GM21528 (cell line): ENCODE measurements around the gene SORCS1.

Experiments used
- ATAC-seq: cut with Tn5 transposase; IDR thresholded peaks from one replicate; pipeline ENCODE4 v1.9.1; 2021; ENCODE audit warnings: mild to moderate bottlenecking, moderate library complexity; ENCODE audit not compliant: unreplicated experiment, low FRiP score

SORCS1 gene

GRCh38 chr10:106999118-106999707, 165.3 kb downstream of the SORCS1 start:
- ATAC-seq, result no peak

GRCh38 chr10:106997721-106998120, 166.8 kb downstream of the SORCS1 start:
- ATAC-seq, result no peak

GRCh38 chr10:106996510-106996909, 168.0 kb downstream of the SORCS1 start:
- no peak for ATAC-seq

GRCh38 chr10:106992055-106992454, 172.5 kb downstream of the SORCS1 start:
- ATAC-seq, result no peak

GRCh38 chr10:106991091-106991490, 173.4 kb downstream of the SORCS1 start:
- ATAC-seq, result no peak

GRCh38 chr10:106987362-106987761, 177.1 kb downstream of the SORCS1 start:
- ATAC-seq, result no peak

- no peak for ATAC-seq
Measured at GRCh38 chr10:106982268-106982667, 182.2 kb downstream of the SORCS1 start.

GRCh38 chr10:106981452-106982075, 182.9 kb downstream of the SORCS1 start:
- no peak for ATAC-seq

GRCh38 chr10:106980495-106981451, 183.7 kb downstream of the SORCS1 start:
- ATAC-seq, result peak; percentile 90

- ATAC-seq, result no peak
Measured at GRCh38 chr10:106978756-106979155, 185.8 kb downstream of the SORCS1 start.

GRCh38 chr10:106973716-106974115, 190.8 kb downstream of the SORCS1 start:
- no peak for ATAC-seq

- ATAC-seq, result no peak
Measured at GRCh38 chr10:106973288-106973687, 191.2 kb downstream of the SORCS1 start.

- no peak for ATAC-seq
Measured at GRCh38 chr10:106972381-106972780, 192.1 kb downstream of the SORCS1 start.

GRCh38 chr10:106971411-106971831, 193.1 kb downstream of the SORCS1 start:
- ATAC-seq, result no peak

GRCh38 chr10:106967452-106967851, 197.1 kb downstream of the SORCS1 start:
- ATAC-seq, result no peak

- no peak for ATAC-seq
Measured at GRCh38 chr10:106960812-106961211, 203.7 kb downstream of the SORCS1 start.

GRCh38 chr10:106959521-106959920, 205.0 kb downstream of the SORCS1 start:
- no peak for ATAC-seq

GRCh38 chr10:106958589-106959361, 205.7 kb downstream of the SORCS1 start:
- no peak for ATAC-seq

- ATAC-seq, result peak; percentile 41
Measured at GRCh38 chr10:106957823-106958588, 206.5 kb downstream of the SORCS1 start.
